GM18870 (cell line): ENCODE results near the gene AMTN.
A peak's percentile ranks its signal among the peaks of the same experiment; 100 is the strongest.
"Not testable (repeated sequence)": the region's sequence is repeated elsewhere in the genome, so short reads cannot be mapped to it uniquely, and the experiment has no call there.

Experiments used
- ATAC-seq: cut with Tn5 transposase; IDR thresholded peaks from one replicate; pipeline ENCODE4 v1.9.1; 2021; ENCODE audit warnings: moderate library complexity; ENCODE audit not compliant: unreplicated experiment

AMTN gene, protein sequence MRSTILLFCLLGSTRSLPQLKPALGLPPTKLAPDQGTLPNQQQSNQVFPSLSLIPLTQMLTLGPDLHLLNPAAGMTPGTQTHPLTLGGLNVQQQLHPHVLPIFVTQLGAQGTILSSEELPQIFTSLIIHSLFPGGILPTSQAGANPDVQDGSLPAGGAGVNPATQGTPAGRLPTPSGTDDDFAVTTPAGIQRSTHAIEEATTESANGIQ

DNA sequence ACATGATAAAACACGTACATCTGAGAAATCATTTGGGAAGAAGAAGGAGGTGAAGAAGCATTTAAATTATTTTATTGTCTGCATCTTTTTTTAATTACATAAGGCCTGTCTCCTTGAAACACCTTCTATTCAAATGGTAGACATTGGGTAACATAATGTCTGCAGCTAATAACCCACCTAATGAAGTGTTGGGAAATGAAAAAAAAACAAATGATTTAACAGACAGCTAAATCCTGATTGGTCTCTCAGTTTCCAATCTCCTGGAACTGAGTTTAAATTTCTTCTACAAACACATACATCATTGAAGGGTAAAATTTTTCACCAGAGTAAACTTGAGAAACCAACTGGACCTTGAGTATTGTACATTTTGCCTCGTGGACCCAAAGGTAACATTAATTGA is at the start of gene AMTN:
Gene AMTN (plus strand): TSS at position 301 of the 400 bp plus-strand sequence. CDS start 209 bp downstream, outside the sequence.
- no peak for ATAC-seq

DNA sequence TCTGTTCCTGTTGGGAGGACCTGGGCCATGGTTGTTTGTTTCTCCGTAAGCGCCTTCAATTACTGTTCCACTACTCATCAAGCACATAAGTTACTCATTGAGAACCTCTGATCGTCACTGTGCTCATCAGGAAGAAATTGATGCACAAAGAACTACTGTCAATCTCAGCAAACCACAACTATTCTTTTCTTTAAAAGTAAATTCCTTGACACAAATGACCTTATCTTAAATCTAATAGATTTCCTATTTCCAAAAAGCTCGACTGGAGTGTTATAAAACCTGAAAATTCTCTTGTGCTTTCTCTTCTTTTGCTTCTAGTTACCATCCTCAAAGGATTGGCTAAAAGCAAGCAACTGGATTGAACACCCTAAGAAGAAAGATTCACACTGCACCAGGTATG is 46.5 kb upstream of the AMTN start, which contains the start of gene MUC7:
Gene MUC7 (plus strand): TSS at position 301 of the 400 bp plus-strand sequence. CDS start 1,825 bp downstream, outside the sequence.
- no peak for ATAC-seq

DNA sequence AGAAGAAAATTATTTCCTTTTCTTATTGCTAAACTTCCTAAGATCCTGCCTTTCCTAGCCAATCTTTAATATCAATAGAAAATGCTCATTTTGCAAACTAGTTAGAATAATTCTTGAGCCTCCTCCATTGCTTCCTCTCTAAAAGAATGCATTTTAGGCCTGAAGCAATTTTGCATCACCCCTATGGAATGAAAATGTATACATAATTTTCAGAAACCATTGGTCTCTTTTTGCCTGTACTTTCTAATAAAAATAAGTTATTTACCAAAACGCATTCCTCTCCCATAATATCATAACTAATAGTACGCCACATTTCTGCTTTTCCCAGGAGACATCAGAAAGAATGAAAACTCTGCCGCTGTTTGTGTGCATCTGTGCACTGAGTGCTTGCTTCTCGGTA is 44.7 kb upstream of the AMTN start:
- no peak for ATAC-seq

DNA sequence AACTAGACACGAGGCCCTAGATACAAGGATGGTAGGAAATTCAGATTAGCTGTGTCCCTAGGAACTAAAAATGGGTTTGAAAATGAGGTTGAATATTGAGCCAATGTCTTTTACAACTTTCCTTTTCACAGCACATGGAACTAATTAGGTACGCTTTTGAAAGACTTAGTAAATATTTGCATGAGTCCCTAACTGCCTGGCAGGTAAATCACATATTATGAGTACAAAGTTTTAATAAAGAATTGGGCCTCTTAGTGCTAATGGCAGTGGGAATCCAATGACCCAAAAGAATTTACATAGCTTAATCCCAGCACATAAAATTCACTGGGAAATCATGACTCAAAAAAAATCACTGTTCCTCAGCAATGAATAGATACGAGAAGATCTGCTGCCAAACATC is 29.6 kb upstream of the AMTN start:
- no peak for ATAC-seq

DNA sequence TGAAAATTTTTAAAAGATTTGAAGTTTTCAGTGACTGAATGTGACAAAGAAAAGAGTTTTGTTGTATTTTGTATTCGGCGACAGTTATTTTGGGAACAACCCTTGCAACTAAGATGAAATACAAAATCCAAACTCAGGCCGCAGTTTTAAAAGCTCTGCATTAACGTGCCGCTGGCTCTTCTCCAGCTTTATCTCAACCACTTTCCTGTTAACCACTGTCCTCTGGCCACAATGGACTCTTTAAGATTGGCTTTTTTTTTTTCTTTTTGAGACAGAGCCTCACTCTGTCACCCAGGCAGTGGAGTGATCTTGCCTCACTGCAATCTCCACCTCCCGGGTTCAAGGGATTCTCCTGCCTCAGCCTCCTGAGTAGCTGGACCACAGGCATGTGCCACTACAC is 22.1 kb upstream of the AMTN start:
- no peak for ATAC-seq

DNA sequence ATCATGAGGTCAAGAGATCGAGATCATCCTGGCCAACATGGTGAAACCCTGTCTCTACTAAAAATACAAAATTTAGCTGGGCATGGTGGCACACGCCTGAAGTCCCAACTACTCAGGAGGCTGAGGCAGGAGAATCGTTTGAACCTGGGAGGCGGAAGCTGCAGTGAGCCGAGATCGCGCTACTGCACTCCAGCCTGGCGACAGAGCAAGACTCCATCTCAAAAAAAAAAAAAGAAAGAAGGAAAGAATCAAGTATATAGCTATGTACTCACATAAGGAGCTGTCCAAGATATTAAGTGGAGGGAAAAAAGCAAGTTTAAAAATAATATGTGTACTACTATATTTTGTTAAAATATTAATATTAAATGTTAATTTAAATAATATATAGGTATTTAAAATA is 16.5 kb upstream of the AMTN start:
- ATAC-seq = not testable (repeated sequence)

DNA sequence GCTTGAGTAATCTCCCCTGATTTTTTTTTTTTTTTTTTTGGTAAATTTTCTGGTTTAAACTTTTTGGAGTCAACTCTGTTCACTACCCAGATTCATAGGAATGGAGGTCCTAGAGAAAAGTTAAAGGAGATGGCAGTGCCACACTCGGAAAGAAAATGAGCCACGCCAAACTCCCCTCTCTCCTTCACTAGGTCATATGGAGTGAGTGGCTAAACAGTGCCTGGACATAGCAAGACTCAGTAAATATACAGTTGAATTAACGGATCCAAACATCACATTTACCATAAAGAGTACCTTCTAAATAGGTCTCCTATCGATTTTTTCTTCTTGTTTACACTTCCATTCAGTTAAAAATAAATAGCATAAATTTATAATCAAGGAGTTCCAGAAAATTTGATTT is 13.6 kb upstream of the AMTN start:
- no peak for ATAC-seq

DNA sequence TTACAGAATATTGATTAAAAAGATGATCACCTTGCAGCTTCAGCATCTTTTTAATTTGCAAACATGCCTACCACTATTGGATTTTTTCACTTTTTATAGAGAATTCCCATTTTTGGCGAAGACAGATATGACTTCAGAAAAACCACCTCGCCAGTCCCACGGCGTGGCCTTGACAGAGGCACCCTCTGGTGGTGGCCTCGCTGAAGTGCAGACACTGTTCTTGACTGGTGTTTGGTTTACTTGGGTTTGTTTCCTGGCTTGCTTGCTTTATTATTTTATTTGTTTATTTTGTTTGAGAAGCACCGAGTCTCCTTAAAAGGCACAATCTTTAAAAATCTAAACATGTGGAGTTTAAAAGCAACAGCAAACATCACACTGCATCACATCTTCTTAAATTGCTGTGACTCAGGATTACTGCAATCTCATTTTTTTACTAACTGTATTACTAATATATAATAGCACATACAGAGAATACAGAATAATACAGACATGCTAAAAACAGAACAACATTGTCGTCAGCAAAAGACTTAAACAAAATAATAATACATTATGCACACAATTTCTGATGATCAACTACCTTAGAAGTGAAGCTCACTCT is 13.1 kb upstream of the AMTN start:
- peak; percentile 74 for ATAC-seq

DNA sequence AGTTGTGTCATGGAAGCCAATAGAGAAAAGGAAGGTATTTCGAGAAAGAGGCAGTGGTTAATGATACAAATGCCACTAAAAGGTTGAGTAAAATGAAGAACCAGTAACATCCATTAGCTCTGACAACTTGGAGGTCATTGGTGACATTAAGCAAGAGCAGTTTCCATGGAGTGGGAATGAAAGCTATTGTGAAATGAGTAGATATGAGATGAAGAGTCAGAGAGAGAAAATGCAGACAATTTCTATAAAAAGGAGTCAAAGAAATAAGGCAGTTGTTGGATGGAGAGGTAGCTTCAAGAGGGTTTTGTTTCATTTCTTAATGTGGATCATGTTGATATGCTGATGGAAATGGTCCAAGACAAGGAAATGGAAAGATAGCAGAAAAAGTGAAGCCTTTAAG is 9.6 kb upstream of the AMTN start:
- no peak for ATAC-seq

DNA sequence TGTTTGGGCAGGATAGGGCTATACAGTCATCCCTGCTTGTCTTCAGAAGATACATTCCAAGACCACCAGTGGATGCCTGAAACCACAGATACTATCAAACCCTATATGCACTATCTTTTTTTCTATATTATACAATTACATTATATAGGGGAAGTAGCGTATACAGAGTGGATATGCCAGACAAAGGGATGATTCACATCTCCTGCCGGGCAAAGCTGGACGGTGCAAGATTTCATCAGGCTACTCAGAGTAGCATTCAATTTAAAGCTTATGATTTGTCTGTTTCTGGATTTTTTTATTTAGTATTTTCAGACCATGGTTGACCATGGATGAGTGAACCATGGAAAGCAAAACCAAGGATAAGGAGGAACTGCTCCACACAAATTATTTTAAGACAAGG is 7.0 kb upstream of the AMTN start:
- no peak for ATAC-seq

DNA sequence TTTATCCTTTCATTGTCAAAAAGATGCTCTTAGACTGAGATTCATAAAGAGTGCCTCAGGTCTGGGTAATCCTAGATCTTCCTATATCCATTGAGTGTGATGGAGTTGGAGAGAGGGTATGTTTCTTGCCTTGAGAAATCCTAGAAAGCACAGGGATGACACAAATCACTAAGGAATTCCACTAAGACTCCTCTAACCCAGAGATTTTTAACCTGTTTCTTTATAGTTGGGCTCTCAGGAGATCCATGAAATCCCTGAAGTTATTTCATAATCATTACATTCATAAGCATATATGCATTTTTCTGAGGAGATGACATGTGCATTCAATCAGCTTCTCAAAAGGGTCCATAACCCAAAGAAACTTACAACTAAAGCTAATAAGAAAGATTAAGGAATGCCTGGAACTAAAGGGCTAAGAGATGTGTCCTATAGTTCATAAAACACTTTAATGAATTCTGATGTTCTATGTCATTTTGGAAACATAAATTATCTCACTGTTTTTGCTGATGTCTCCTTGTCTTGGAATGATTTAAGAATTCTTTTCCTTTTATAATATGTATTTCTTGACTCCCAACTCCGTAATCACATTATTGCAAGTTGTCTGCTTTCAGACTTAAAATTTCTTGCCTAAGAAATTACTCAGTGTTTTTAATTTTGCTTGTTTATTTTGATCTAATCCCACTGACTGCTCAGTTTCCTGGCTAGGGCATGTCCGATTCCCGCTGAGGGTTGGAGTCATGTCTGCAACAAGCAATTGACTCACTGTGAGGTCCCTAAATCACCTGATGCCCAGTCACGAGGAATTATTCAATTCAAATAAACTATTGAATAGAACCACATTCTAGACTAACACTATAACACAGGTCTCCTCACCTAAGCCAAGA is 2.8 kb upstream of the AMTN start:
- no peak for ATAC-seq

DNA sequence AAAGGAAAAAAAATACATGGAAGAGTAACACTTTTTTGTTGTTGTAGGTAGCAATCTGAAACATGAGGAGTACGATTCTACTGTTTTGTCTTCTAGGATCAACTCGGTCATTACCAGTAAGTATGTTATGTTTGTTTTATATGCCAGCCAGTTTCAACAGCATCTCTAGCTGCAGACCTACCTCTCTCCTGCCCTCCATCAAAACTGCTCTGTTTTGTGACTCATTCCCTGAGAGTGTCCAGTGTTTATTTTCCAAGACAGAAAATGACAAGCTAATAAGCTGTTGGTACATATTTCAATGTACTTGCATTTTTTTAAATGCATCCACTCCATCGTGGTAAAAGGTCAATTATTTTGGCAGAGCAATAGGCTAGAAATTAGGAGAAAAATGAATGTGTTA is 347 bp downstream of the AMTN start:
- ATAC-seq = no peak

DNA sequence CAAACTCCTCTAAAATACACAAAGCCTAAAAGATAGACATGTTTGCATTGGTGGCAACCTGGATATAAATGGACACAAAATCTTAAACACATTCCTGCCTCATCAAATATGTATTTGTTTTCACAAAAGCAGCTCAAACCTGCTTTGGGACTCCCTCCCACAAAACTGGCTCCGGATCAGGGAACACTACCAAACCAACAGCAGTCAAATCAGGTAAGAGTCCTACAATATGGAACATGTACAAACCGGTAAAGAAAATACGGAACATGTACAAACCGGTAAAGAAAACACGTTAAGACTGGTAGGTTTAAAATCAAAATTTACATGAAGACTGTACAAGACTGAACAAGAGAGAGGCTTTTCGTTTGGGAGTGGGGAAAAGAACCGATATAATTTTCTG is 4.3 kb downstream of the AMTN start:
- no peak for ATAC-seq

DNA sequence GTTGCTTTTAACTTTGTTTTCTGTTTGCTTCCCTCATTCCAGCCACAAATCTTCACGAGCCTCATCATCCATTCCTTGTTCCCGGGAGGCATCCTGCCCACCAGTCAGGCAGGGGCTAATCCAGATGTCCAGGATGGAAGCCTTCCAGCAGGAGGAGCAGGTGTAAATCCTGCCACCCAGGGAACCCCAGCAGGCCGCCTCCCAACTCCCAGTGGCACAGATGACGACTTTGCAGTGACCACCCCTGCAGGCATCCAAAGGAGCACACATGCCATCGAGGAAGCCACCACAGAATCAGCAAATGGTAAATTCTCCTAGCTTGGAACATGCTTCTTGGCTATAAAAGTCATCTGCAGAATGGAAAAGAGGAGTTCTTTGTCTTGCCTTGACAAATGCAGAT is 12.6 kb downstream of the AMTN start:
- ATAC-seq = no peak

DNA sequence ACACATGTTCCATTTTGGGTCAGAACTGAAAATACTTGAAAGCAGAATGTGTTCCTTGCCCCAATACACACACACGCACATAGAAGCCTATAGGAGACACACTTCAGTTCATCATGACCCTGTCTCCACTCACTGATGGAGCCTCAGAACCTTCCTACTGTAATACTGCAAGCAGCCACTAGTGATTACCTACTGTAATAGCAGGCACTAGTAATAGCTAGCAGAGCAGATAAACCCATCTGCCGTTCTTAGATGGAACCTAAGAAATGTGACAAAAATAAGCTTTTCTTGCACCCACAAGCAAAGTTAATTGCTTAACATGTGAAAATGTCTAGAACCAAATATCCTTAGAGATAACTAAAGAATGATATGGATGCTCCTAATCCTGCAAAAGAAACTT is 13.6 kb downstream of the AMTN start:
- peak; percentile 45 for ATAC-seq

DNA sequence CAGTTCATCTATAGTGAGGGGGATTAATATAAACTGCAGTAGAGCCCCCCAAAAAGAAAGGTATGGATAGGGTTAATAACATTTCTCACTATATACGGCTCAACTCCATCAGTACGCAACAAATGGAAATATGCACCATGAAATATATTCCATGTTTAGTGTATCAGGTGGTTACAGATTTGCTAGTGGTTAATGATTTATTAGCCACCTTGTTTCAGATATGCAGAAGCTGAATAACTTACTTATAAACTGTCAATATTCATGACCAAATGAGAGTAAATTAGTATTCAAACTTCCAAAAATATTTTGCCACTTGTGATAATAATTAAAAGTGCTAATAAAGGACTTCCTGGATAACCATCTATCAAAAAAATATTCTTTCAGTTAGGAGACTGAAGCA is 14.8 kb downstream of the AMTN start:
- peak; percentile 72 for ATAC-seq

DNA sequence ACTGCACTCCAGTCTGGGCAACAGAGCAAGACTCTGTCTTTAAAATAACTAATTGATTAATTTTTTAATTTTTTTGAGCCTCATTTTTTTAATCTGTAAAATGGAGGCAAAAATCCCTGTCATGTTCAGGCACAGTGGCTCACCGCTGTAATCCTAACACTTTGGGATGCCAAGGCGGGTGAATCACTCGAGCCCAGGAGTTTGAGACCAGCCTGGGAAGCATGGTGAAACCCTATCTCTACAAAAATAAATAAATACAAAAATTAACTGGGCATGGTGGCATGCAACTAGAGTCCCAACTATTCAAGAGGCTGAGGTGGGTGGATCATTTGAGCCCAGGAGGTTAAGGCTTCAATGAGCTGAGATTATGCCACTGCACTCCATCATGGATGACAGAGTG is 15.4 kb downstream of the AMTN start:
- ATAC-seq = no peak

DNA sequence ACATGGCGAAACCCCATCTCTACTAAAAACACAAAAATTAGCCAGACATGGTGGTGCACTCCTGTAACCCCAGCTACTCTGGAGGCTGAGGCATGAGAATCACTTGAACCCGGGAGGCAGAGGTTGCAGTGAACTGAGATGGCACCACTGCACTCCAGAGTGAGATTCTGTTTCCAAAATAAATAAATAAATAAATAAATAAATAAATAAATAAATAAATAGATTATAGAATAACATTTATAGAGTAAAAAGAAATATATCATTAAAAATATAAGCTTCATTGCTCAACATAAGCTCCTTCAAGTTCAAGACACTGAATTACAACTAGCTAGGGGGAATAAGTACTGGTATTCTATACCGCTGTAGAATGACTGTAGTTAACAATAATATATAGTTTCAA is 16.5 kb downstream of the AMTN start:
- ATAC-seq = not testable (repeated sequence)

DNA sequence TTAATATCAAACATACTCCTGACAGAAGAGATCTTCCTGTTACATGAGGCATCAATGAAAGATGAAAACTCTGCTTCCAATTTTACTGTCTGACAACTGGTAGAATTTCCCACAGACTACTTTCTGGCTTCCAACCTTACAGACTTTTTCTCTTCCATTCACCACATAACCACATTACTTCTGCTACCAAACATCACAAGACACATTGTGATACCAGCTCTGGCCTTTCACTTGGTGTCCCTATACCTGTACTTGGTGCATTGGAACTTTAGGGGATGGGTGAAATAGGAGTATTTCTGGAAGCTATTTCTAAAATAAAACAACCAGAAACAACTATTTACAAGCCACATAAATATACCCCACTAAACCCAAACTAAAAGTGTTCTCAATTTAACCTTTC is 20.5 kb downstream of the AMTN start:
- ATAC-seq = no peak

DNA sequence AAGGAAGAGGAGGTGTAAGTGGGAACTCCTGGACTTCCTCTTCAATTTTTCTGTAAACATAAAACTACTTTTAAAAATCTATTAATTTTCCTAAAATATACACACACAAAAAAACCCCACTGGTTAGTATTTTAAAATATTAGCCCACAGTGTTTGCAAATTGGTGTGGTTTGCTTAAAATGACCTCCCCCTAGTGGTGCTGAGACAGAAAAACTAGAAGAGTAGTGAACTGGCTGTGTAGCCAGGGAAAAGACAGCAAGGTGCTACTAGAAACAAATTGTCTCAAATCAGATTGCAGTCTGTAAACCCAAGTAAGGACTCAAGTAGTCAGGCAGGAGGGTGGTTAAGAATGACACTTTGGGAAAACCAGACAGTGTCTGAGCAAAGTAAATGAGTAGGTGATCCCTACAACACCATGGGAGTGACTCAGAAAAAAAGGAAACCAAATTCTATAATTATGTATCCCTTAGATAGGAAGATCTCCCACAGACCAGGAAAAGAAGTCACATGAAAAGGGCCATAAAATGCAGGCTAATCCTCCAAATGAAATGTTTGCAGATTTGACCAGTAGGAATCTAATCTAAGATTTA is 26.0 kb downstream of the AMTN start:
- ATAC-seq = peak; percentile 74

DNA sequence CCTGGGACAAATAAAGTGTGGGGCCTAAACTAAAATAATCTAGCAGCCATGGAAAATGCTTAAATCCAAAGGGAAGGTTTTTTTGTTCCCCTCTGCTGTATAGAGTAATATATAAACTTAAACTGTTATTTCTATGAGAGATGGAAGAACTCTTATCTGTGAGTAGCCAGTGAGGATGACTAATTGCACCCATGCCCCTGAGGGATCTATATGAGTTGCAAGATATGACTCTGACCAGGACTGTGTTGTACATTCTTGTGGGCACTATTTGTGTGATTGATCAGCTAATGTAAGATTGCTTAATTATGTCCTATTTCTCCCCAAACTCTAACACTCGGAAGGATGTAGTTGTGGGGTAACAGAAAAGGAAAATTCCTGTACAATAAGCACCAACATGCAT is 38.5 kb downstream of the AMTN start:
- no peak for ATAC-seq
